HepG2 (cell line): ENCODE results near the gene PKP4. TPM values are rescaled to one million over a fixed set of nuclear protein-coding genes. Genes with fewer than 3 reads are reported as not detected.

Source experiments
- DR1 ChIP-seq: sonication (generic); formaldehyde crosslinking; IDR thresholded peaks from 2 replicates; pipeline ENCODE4 v1.8.0; 2021; ENCODE audit warnings: mild to moderate bottlenecking, missing genetic modification reagents, inconsistent platforms
- EED ChIP-seq: sonication (generic); formaldehyde crosslinking; IDR thresholded peaks from 2 replicates; pipeline ENCODE4 v1.5.0; 2020; ENCODE audit warnings: mild to moderate bottlenecking, missing genetic modification reagents
- MAZ ChIP-seq, 2 experiments: sonication (generic) in 1 of 2; formaldehyde crosslinking in 1 of 2; IDR thresholded peaks; 2 replicates each; pipeline versions ENCODE4 v1.5.0 to v1.6.1; 2012 to 2020; ENCODE audit warnings: low read depth in 2 of 2, mild to moderate bottlenecking in 2 of 2, borderline replicate concordance in 1 of 2, improper control_type of control experiment in 1 of 2, low read length in 1 of 2, missing genetic modification reagents in 1 of 2, moderate library complexity in 1 of 2
- MED13 ChIP-seq: sonication (generic); formaldehyde crosslinking; IDR thresholded peaks from 2 replicates; pipeline ENCODE4 v1.5.0; 2020; ENCODE audit warnings: missing genetic modification reagents
- RAD21 ChIP-seq: fragments of 450-650 bp; formaldehyde crosslinking; IDR thresholded peaks from 2 replicates; pipeline ENCODE4 v1.5.0; 2020; ENCODE audit warnings: mild to moderate bottlenecking
- REL ChIP-seq: sonication (generic); formaldehyde crosslinking; conservative IDR thresholded peaks from 2 replicates; pipeline ENCODE4 v1.8.0; 2022; ENCODE audit warnings: mild to moderate bottlenecking, missing genetic modification reagents, moderate library complexity
- RNF2 ChIP-seq: fragments of 450-650 bp; conservative IDR thresholded peaks from 2 replicates; pipeline ENCODE4 v1.6.1; 2016; ENCODE audit warnings: low read depth
- SRSF1 ChIP-seq: fragments of 200-400 bp; formaldehyde crosslinking; optimal IDR thresholded peaks from 2 replicates; pipeline ENCODE3; 2017; ENCODE audit warnings: mild to moderate bottlenecking, low read depth, low read length, moderate library complexity
- TIGD3 ChIP-seq: sonication (generic); formaldehyde crosslinking; IDR thresholded peaks from 2 replicates; pipeline ENCODE4 v1.5.1; 2020; ENCODE audit warnings: mild to moderate bottlenecking, missing genetic modification reagents, borderline replicate concordance
- USF2 ChIP-seq, 2 experiments: sonication (generic) in 1 of 2; formaldehyde crosslinking in 1 of 2; IDR thresholded peaks; 2 replicates each; pipeline versions ENCODE4 v1.5.1 to v1.6.1; 2011 to 2020; ENCODE audit warnings: borderline replicate concordance in 1 of 2, low read depth in 1 of 2, low read length in 1 of 2, mild to moderate bottlenecking in 1 of 2, missing genetic modification reagents in 1 of 2, moderate library complexity in 1 of 2
- ZNF281 ChIP-seq: sonication (generic); formaldehyde crosslinking; IDR thresholded peaks from 2 replicates; pipeline ENCODE4 v1.4.0; 2020; ENCODE audit warnings: missing genetic modification reagents, borderline replicate concordance
- ZNF33A ChIP-seq: sonication (generic); formaldehyde crosslinking; IDR thresholded peaks from 2 replicates; pipeline ENCODE4 v1.5.1; 2020; ENCODE audit warnings: missing genetic modification reagents, mild to moderate bottlenecking, moderate library complexity, borderline replicate concordance
- ZNF382 ChIP-seq: sonication (generic); formaldehyde crosslinking; IDR thresholded peaks from 2 replicates; pipeline ENCODE4 v1.5.0; 2020; ENCODE audit warnings: missing genetic modification reagents, mild to moderate bottlenecking, borderline replicate concordance
- ZNF431 ChIP-seq: sonication (generic); formaldehyde crosslinking; IDR thresholded peaks from 2 replicates; pipeline ENCODE4 v1.9.0; 2022; ENCODE audit warnings: missing genetic modification reagents, low read depth, mild to moderate bottlenecking, borderline replicate concordance
- ZNF550 ChIP-seq: sonication (generic); formaldehyde crosslinking; IDR thresholded peaks from 2 replicates; pipeline ENCODE4 v1.4.0; 2020; ENCODE audit warnings: mild to moderate bottlenecking, missing genetic modification reagents, borderline replicate concordance
- ZNF770 ChIP-seq: sonication (generic); formaldehyde crosslinking; IDR thresholded peaks from 2 replicates; pipeline ENCODE4 v1.5.0; 2020; ENCODE audit warnings: mild to moderate bottlenecking, missing genetic modification reagents
- ZNF772 ChIP-seq: sonication (generic); formaldehyde crosslinking; IDR thresholded peaks from 2 replicates; pipeline ENCODE4 v1.5.0; 2020; ENCODE audit warnings: mild to moderate bottlenecking, missing genetic modification reagents
- ZSCAN31 ChIP-seq: sonication (generic); formaldehyde crosslinking; IDR thresholded peaks from 2 replicates; pipeline ENCODE4 v1.5.0; 2020; ENCODE audit warnings: low read depth, mild to moderate bottlenecking, missing genetic modification reagents
- polyA plus RNA-seq, 8 experiments: library from polyadenylated mRNA; depleted of rRNA in 3 of 8; stranded (reverse) in 7 of 8; unstranded in 1 of 8; fragments of >200 nt; fragmentation: Illumina TruSeq in 4 of 8; extraction: Trizol in 4 of 8; gene quantifications; 2 replicates each; pipeline versions ENCODE4 v1.2.1 to v1.2.3, GENCODE V29; 2011 to 2016; ENCODE audit warnings: low read depth in 4 of 8, missing spikeins in 1 of 8, mixed read lengths in 1 of 8; ENCODE audit not compliant: insufficient read depth in 1 of 8
- total RNA-seq, 5 experiments: library from RNA; depleted of rRNA; stranded (reverse); fragments of >200 nt; fragmentation: Illumina TruSeq; extraction: Trizol; gene quantifications; 2 replicates each; pipeline ENCODE4 v1.2.3, GENCODE V29; 2016; ENCODE audit warnings: low read depth in 1 of 5

The PKP4 gene
- total and polyA plus RNA-seq, 2 of the 13 experiments (the other 11 are each of a cell fraction or from before 2014, with no cell fraction given): 80.9 to 90.5 TPM

- TF ChIP-seq MAZ (IDR thresholded peaks at IDR 0.05; ENCODE audit: borderline replicate concordance, low read depth, low read length): no peak
- TF ChIP-seq MAZ (CRISPR knock-in tag; IDR thresholded peaks at IDR 0.05; ENCODE audit: low read depth): 0 out of 2 replicates have a peak, but pooled peaks have one; percentile 80
- peak; percentile 87 for TF ChIP-seq ZNF281 (CRISPR knock-in tag)
- peak; percentile 8 for TF ChIP-seq ZNF772 (CRISPR knock-in tag)
- TF ChIP-seq ZNF33A (CRISPR knock-in tag): peak; percentile 94; the same call in 1 of the 2 replicates
- TF ChIP-seq ZNF382 (CRISPR knock-in tag): no peak
- no peak for TF ChIP-seq MED13
- TF ChIP-seq EED: peak; percentile 97
- peak; percentile 77; the same call in 1 of the 2 replicates for TF ChIP-seq ZSCAN31 (CRISPR knock-in tag)
- TF ChIP-seq ZNF550 (CRISPR knock-in tag): peak; percentile 35; the same call in 1 of the 2 replicates
- 0 out of 2 replicates have a peak, but pooled peaks have one; percentile 14 for TF ChIP-seq TIGD3 (CRISPR knock-in tag)
- peak; percentile 72; the same call in 1 of the 2 replicates for TF ChIP-seq RNF2
- peak; percentile 30; the same call in 1 of the 2 replicates for TF ChIP-seq RAD21 (CRISPR knock-in tag)
- TF ChIP-seq SRSF1: peak; percentile 57
- no peak for TF ChIP-seq USF2 (IDR thresholded peaks at IDR 0.05; ENCODE audit: low read depth, low read length)
- peak; percentile 59; the same call in 1 of the 2 replicates for TF ChIP-seq USF2 (CRISPR knock-in tag; IDR thresholded peaks at IDR 0.05; ENCODE audit: borderline replicate concordance)
- TF ChIP-seq REL (CRISPR knock-in tag): peak; percentile 63
- TF ChIP-seq ZNF431 (CRISPR knock-in tag): peak; percentile 11; the same call in 1 of the 2 replicates
- 0 out of 2 replicates have a peak, but pooled peaks have one; percentile 27 for TF ChIP-seq ZNF770
- TF ChIP-seq DR1: peak; percentile 6; the same call in 1 of the 2 replicates
Measured at GRCh38 chr2:158457092-158457825, 507 bp downstream of the PKP4 start (continued).
